Fibroblast of lung (primary cell): ENCODE data around the gene CAMK1D. TPM values are rescaled to one million over a fixed set of nuclear protein-coding genes. Genes with fewer than 3 reads are reported as not detected.

ENCODE experiments used
- DNase-seq, 2 donors: peaks; one replicate each; pipeline versions ENCODE4 v3.0.0 to v3.0.0-alpha.2; 2010; ENCODE audit warnings: low read depth in 2 of 2
- H2AFZ ChIP-seq: 2 replicates; pipeline ENCODE4 v1.5.1; 2012; ENCODE audit warnings: low read length, control low read depth, inconsistent platforms
- H3K27ac ChIP-seq: 2 replicates; pipeline ENCODE4 v1.5.1; 2011; ENCODE audit warnings: low read length, control low read depth; ENCODE audit not compliant: insufficient read depth
- H3K27me3 ChIP-seq: 2 replicates; pipeline ENCODE4 v1.5.1; 2011; ENCODE audit warnings: mild to moderate bottlenecking, low read length; ENCODE audit not compliant: control insufficient read depth, insufficient read depth
- H3K36me3 ChIP-seq: 2 replicates; pipeline ENCODE4 v1.5.1; 2011; ENCODE audit warnings: low read length; ENCODE audit not compliant: control insufficient read depth, insufficient read depth
- H3K4me1 ChIP-seq: 2 replicates; pipeline ENCODE4 v1.5.1; 2011; ENCODE audit warnings: low read length; ENCODE audit not compliant: control insufficient read depth, insufficient read depth; ENCODE audit errors: extremely low read depth
- H3K4me2 ChIP-seq: 2 replicates; pipeline ENCODE4 v1.5.1; 2011; ENCODE audit warnings: low read length, control low read depth; ENCODE audit not compliant: insufficient read depth; ENCODE audit errors: extremely low read depth
- H3K4me3 ChIP-seq, 4 experiments: fragments of 200-600 bp in 1 of 4; sonication (generic) in 1 of 4; replicated peaks in 1 of 4; 2 replicates each; pipeline ENCODE4 v1.5.1; 2011 to 2016; ENCODE audit warnings: low read length in 4 of 4, low read depth in 3 of 4, mild to moderate bottlenecking in 3 of 4, control low read depth in 2 of 4, inconsistent platforms in 1 of 4, mixed read lengths in 1 of 4; ENCODE audit not compliant: insufficient read depth in 1 of 4; ENCODE audit errors: control extremely low read depth in 1 of 4
- H3K79me2 ChIP-seq: 2 replicates; pipeline ENCODE4 v1.5.1; 2012; ENCODE audit warnings: mild to moderate bottlenecking, low read length, inconsistent platforms; ENCODE audit not compliant: control insufficient read depth, insufficient read depth
- H3K9ac ChIP-seq: 2 replicates; pipeline ENCODE4 v1.5.1; 2011; ENCODE audit warnings: mild to moderate bottlenecking, low read length, control low read depth; ENCODE audit not compliant: insufficient read depth
- H3K9me3 ChIP-seq: 2 replicates; pipeline ENCODE4 v1.5.1; 2012; ENCODE audit warnings: low read depth, low read length; ENCODE audit not compliant: control insufficient read depth, insufficient read depth
- H4K20me1 ChIP-seq: 2 replicates; pipeline ENCODE4 v1.5.1; 2011; ENCODE audit warnings: low read length; ENCODE audit not compliant: control insufficient read depth, insufficient read depth; ENCODE audit errors: extremely low read depth
- CTCF ChIP-seq, 2 donors: IDR thresholded peaks in 1 of 2; conservative IDR thresholded peaks in 1 of 2; 1 replicate in 1 of 2; 2 replicates in 1 of 2; pipeline ENCODE4 v1.5.1; 2011 to 2012; ENCODE audit warnings: low read length in 2 of 2, control low read depth in 1 of 2, inconsistent platforms in 1 of 2, low read depth in 1 of 2, mild to moderate bottlenecking in 1 of 2
- EZH2 ChIP-seq: IDR thresholded peaks from 2 replicates; pipeline ENCODE4 v1.5.1; 2012; ENCODE audit warnings: low read length, control low read depth, mild to moderate bottlenecking; ENCODE audit errors: missing control alignments
- polyA plus RNA-seq, 2 donors: library from polyadenylated mRNA; depleted of rRNA in 1 of 2; stranded (reverse) in 1 of 2; unstranded in 1 of 2; fragments of >200 nt; gene quantifications; 2 replicates each; pipeline ENCODE4 v1.2.1, GENCODE V29; 2011 to 2012; ENCODE audit warnings: missing spikeins in 1 of 2
- total RNA-seq: library from RNA; depleted of rRNA; stranded (reverse); fragments of >200 nt; gene quantifications from 2 replicates; pipeline ENCODE4 v1.2.1, GENCODE V29; 2014

The CAMK1D gene
- total and polyA plus RNA-seq, 2 donors (not counting 1 experiment from before 2014, with no cell fraction given) = 2.3 TPM

- no peaks in the 10 kb centered on the region for H3K27me3 ChIP-seq
- TF ChIP-seq EZH2 = no peak
- no peak for TF ChIP-seq CTCF (conservative IDR thresholded peaks at IDR 0.05 in 1 of 2, IDR thresholded peaks at IDR 0.05 in 1 of 2; ENCODE audit: low read depth in 1 of 2, low read length in 2 of 2)
- H3K9me3 ChIP-seq = no peaks in the 10 kb centered on the region
- H3K36me3 ChIP-seq = no peaks in the 10 kb centered on the region
- DNase-seq = no peak
- H3K4me2 ChIP-seq = no peak overlapping the region
- no peak overlapping the region for H3K4me3 ChIP-seq
- H3K4me1 ChIP-seq = no peaks in the 10 kb centered on the region
- H3K9ac ChIP-seq = no peak overlapping the region
- H2AFZ ChIP-seq = no peak overlapping the region
- H4K20me1 ChIP-seq = no peaks in the 10 kb centered on the region
- no peaks in the 10 kb centered on the region for H3K79me2 ChIP-seq
- no peak overlapping the region for H3K27ac ChIP-seq
Observed at GRCh38 chr10:12463459-12463838, 114.1 kb downstream of the CAMK1D start.

DNA sequence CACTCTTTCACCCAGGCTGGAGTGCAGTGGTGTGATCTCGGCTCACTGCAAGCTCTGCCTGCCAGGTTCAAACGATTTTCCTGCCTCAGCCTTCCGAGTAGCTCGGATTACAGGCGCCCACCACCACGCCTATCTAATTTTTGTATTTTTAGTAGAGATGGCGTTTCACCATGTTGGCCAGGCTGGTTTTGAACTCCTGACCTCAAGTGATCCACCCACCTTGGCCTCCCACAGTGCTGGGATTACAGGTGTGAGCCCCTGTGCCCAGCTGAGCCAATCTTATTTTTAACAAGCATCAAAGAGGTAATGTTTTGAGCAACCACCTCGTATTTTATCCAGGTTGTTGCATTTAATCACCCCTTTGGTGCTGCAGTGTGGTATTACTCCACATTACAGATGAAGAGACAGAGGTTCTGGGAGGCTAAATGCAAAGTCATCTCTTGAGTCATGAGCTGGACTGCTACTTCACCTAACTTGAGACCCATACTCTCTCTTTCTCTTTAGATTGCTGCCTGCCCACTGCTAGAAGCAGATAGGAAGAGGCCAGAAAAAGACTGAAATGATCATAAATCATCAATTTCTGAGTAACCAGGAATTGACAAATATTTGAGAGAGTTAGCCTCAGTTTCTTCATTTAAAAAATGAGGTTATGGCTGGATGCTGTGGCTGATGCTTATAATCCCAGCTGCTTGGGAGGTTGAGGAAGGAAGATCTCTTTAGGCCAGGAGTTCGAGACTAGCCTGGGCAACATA is 116.2 kb downstream of the CAMK1D start:
- Histone ChIP-seq H2AFZ (no peak overlapping the region), H3K9me3 (no peaks in the 10 kb centered on the region), H3K79me2 (no peaks in the 10 kb centered on the region), H3K9ac (no peak overlapping the region), H3K4me1 (no peaks in the 10 kb centered on the region), H4K20me1 (no peaks in the 10 kb centered on the region), H3K4me2 (no peak overlapping the region), H3K36me3 (no peaks in the 10 kb centered on the region), H3K4me3 (no peak overlapping the region), H3K27me3 (no peaks in the 10 kb centered on the region), H3K27ac (no peak overlapping the region)
- no peak for TF ChIP-seq EZH2
- TF ChIP-seq CTCF (conservative IDR thresholded peaks at IDR 0.05 in 1 of 2, IDR thresholded peaks at IDR 0.05 in 1 of 2; ENCODE audit: low read depth in 1 of 2, low read length in 2 of 2) = no peak
- peak in 1 of 2 donors; percentile 39 for DNase-seq

GRCh38 chr10:12466704-12467305 is 117.5 kb downstream of the CAMK1D start:
- Histone ChIP-seq H3K4me1 (no peaks in the 10 kb centered on the region), H3K27me3 (no peaks in the 10 kb centered on the region), H2AFZ (no peak overlapping the region), H3K9me3 (no peaks in the 10 kb centered on the region), H3K4me3 (no peak overlapping the region), H3K9ac (no peak overlapping the region), H4K20me1 (no peaks in the 10 kb centered on the region), H3K4me2 (no peak overlapping the region), H3K79me2 (no peaks in the 10 kb centered on the region), H3K36me3 (no peaks in the 10 kb centered on the region), H3K27ac (no peak overlapping the region)
- DNase-seq = peak; percentile 18 to 52
- no peak for TF ChIP-seq CTCF (conservative IDR thresholded peaks at IDR 0.05 in 1 of 2, IDR thresholded peaks at IDR 0.05 in 1 of 2; ENCODE audit: low read depth in 1 of 2, low read length in 2 of 2)
